K562 (cell line): ENCODE measurements around the gene SLC16A6. TPM values are rescaled to one million over a fixed set of nuclear protein-coding genes. Genes with fewer than 3 reads are reported as not detected.

ENCODE experiments used
- ATAC-seq: fragments of 200-7000 bp; cut with Tn5 transposase; 3 replicates; pipeline ENCODE4 v1.9.1; 2020; ENCODE audit warnings: moderate library complexity
- BruUV-seq: library from RNA; stranded (reverse); fragments of 400-500 nt; replicated peaks from 2 replicates; lab custom pipeline; 2021; lab: Mats Ljungman, UMichigan
- CTCF ChIA-PET: fragments of 300-600 bp; formaldehyde crosslinking; extraction: SDS; loops from one replicate; lab custom pipeline; 2021; ENCODE audit warnings: low intra/inter-chr PET ratio; lab: Yijun Ruan, JAX
- POLR2A ChIA-PET: fragments of 300-600, 350-650 bp; sonication (Branson Sonifier 250); formaldehyde crosslinking; extraction: SDS; loops from one replicate; lab custom pipeline; 2021; ENCODE audit warnings: antibody characterized with exemption, inconsistent platforms; lab: Yijun Ruan, JAX
- DNase-seq, 4 experiments: peaks; one replicate each; pipeline versions ENCODE4 v3.0.0 to v3.0.0-alpha.2; 2011 to 2018; ENCODE audit warnings: low spot score in 3 of 4, mixed read lengths in 3 of 4; ENCODE audit errors: extremely low read depth in 1 of 4
- FAIRE-seq: peaks from 2 replicates; lab custom pipeline; 2011; peaks lifted over from hg19 to GRCh38; lab: Jason Lieb, UNC
- H2AFZ ChIP-seq: 2 replicates; pipeline ENCODE4 v1.6.0; 2011; ENCODE audit warnings: low read depth, low read length, control low read depth, inconsistent platforms
- H3K27ac ChIP-seq: fragments of 200-600 bp; 3 replicates; pipeline ENCODE4 v1.8.0; 2011; ENCODE audit warnings: low read depth, mild to moderate bottlenecking, control low read depth, inconsistent platforms, low read length, moderate library complexity, mixed read lengths; ENCODE audit errors: extremely low read depth
- H3K27me3 ChIP-seq, 2 experiments: fragments of 300-600 bp in 1 of 2; 2 replicates in 1 of 2; 3 replicates in 1 of 2; pipeline versions ENCODE4 v1.6.0 to v1.8.0; 2011; ENCODE audit warnings: inconsistent platforms in 2 of 2, low read length in 2 of 2, mild to moderate bottlenecking in 1 of 2, mixed read lengths in 1 of 2, moderate library complexity in 1 of 2; ENCODE audit not compliant: control insufficient read depth in 2 of 2, insufficient read depth in 2 of 2
- H3K36me3 ChIP-seq: fragments of 300-600 bp; 3 replicates; pipeline ENCODE4 v1.8.0; 2011; ENCODE audit warnings: mild to moderate bottlenecking, low read length, inconsistent platforms; ENCODE audit not compliant: control insufficient read depth, insufficient read depth
- H3K4me1 ChIP-seq, 2 experiments: fragments of 200-600 bp in 1 of 2; replicated peaks in 1 of 2; 2 replicates in 1 of 2; 3 replicates in 1 of 2; pipeline versions ENCODE4 v1.5.1 to v1.8.0; 2011; ENCODE audit warnings: inconsistent platforms in 2 of 2, low read length in 2 of 2, mild to moderate bottlenecking in 1 of 2, mixed read lengths in 1 of 2, moderate library complexity in 1 of 2; ENCODE audit not compliant: control insufficient read depth in 2 of 2, insufficient read depth in 2 of 2
- H3K4me2 ChIP-seq: 2 replicates; pipeline ENCODE4 v1.6.1; 2011; ENCODE audit warnings: low read length, control low read depth, inconsistent platforms, mixed read lengths; ENCODE audit not compliant: insufficient read depth
- H3K4me3 ChIP-seq: fragments of 200-600 bp; sonication (generic), shearing (Covaris generic); 2 replicates; pipeline ENCODE4 v1.5.1; 2016; ENCODE audit warnings: control low read depth, inconsistent platforms
- H3K79me2 ChIP-seq: fragments of 200-600 bp; 3 replicates; pipeline ENCODE4 v1.8.0; 2011; ENCODE audit warnings: low read length, inconsistent platforms; ENCODE audit not compliant: control insufficient read depth, insufficient read depth
- H3K9ac ChIP-seq, 2 experiments: 2 replicates each; pipeline versions ENCODE4 v1.6.0 to v1.6.1; 2011; ENCODE audit warnings: low read depth in 2 of 2, low read length in 2 of 2, control low read depth in 1 of 2, inconsistent platforms in 1 of 2, mild to moderate bottlenecking in 1 of 2, mixed read lengths in 1 of 2; ENCODE audit not compliant: insufficient read depth in 1 of 2
- H3K9me1 ChIP-seq: one replicate; pipeline ENCODE4 v1.6.0; 2011; ENCODE audit warnings: inconsistent platforms, mild to moderate bottlenecking, low read length, moderate library complexity; ENCODE audit not compliant: control insufficient read depth, insufficient read depth
- H3K9me3 ChIP-seq: replicated peaks from 2 replicates; pipeline ENCODE4 v1.5.1; 2011; ENCODE audit warnings: low read depth, low read length, inconsistent platforms; ENCODE audit not compliant: control insufficient read depth, insufficient read depth
- H4K20me1 ChIP-seq: replicated peaks from 2 replicates; pipeline ENCODE4 v1.6.1; 2011; ENCODE audit warnings: low read length, inconsistent platforms, mixed read lengths; ENCODE audit not compliant: control insufficient read depth, insufficient read depth
- BRCA1 ChIP-seq, 2 experiments: fragments of 450-650 bp in 1 of 2; sonication (generic) in 1 of 2; formaldehyde crosslinking in 1 of 2; IDR thresholded peaks; 2 replicates each; pipeline versions ENCODE4 v1.5.0 to v1.6.1; 2017 to 2020; ENCODE audit warnings: mild to moderate bottlenecking in 1 of 2, missing genetic modification reagents in 1 of 2
- CEBPG ChIP-seq, 3 experiments: fragments of 200-800 bp in 1 of 3; sonication (Bioruptor generic) in 1 of 3; sonication (generic) in 1 of 3; formaldehyde crosslinking in 1 of 3; IDR thresholded peaks in 2 of 3; conservative IDR thresholded peaks in 1 of 3; 2 replicates each; pipeline versions ENCODE4 v1.6.1 to v1.8.0; 2016 to 2022; ENCODE audit warnings: missing compliant biosample characterization in 2 of 3, missing genetic modification characterization in 2 of 3, mild to moderate bottlenecking in 1 of 3, missing genetic modification reagents in 1 of 3
- ELK1 ChIP-seq: sonication (generic); formaldehyde crosslinking; IDR thresholded peaks from 2 replicates; pipeline ENCODE4 v1.8.1; 2022; ENCODE audit warnings: missing genetic modification reagents
- MAFK ChIP-seq: IDR thresholded peaks from 2 replicates; pipeline ENCODE4 v1.6.1; 2011; ENCODE audit warnings: low read length, improper control_type of control experiment
- MYC ChIP-seq, 2 experiments: fragments of 250-450 bp in 1 of 2; sonication (Bioruptor Pico) in 1 of 2; IDR thresholded peaks; 2 replicates each; pipeline versions ENCODE4 v1.5.1 to v1.6.1; 2012 to 2021; ENCODE audit warnings: low read depth in 2 of 2, borderline replicate concordance in 1 of 2, improper control_type of control experiment in 1 of 2, low read length in 1 of 2, mild to moderate bottlenecking in 1 of 2, moderate library complexity in 1 of 2
- NFXL1 ChIP-seq: fragments of 450-650 bp; formaldehyde crosslinking; IDR thresholded peaks from 2 replicates; pipeline ENCODE4 v1.4.0; 2021; ENCODE audit warnings: mild to moderate bottlenecking
- NUFIP1 ChIP-seq: fragments of 450-650 bp; IDR thresholded peaks from 2 replicates; pipeline ENCODE4 v1.6.1; 2018; ENCODE audit not compliant: partially characterized antibody
- PRDM10 ChIP-seq: fragments of 450-650 bp; IDR thresholded peaks from 2 replicates; pipeline ENCODE4 v1.6.1; 2018; ENCODE audit not compliant: partially characterized antibody
- PTRF ChIP-seq: fragments of 450-650 bp; IDR thresholded peaks from 2 replicates; pipeline ENCODE4 v1.6.1; 2016; ENCODE audit warnings: mild to moderate bottlenecking, missing genetic modification characterization, missing compliant biosample characterization
- SETDB1 ChIP-seq: IDR thresholded peaks from one replicate; pipeline ENCODE4 v1.6.1; 2012; ENCODE audit warnings: low read length, control low read depth, inconsistent platforms
- THRA ChIP-seq: fragments of 450-650 bp; IDR thresholded peaks from 2 replicates; pipeline ENCODE4 v1.6.1; 2017; ENCODE audit warnings: mild to moderate bottlenecking, moderate library complexity
- ZNF354B ChIP-seq: fragments of 250-450 bp; sonication (Bioruptor Pico); IDR thresholded peaks from 2 replicates; pipeline ENCODE4 v1.4.0; 2020
- ZNF75A ChIP-seq: fragments of 450-650 bp; formaldehyde crosslinking; IDR thresholded peaks from 2 replicates; pipeline ENCODE4 v1.4.0; 2020; ENCODE audit warnings: mild to moderate bottlenecking
- WGBS: fragments of 100-300 bp; shearing (Covaris generic); methylation state at CpG from one replicate; pipeline ENCODE4 v1.1.6; 2016; ENCODE audit warnings: low coverage, mixed read lengths; ENCODE audit not compliant: insufficient coverage; ENCODE audit errors: missing lambda C conversion rate; 5-methylcytosine and 5-hydroxymethylcytosine counted together
- in situ Hi-C: fragments of 300-500 bp; cut with MboI; formaldehyde crosslinking; loops from 4 replicates; pipeline ENCODE4 v1.15.0; 2018; ENCODE audit warnings: inconsistent platforms, mixed read lengths
- intact Hi-C: fragments of 100-400 bp; cut with micrococcal nuclease; formaldehyde crosslinking; loops from 2 replicates; pipeline ENCODE4 v1.14.2; 2022
- polyA plus RNA-seq, 8 experiments: library from polyadenylated mRNA; depleted of rRNA in 4 of 8; stranded (reverse) in 5 of 8; unstranded in 3 of 8; fragments of >200 nt; fragmentation: Nextera tagmentation in 2 of 8; fragmentation: Illumina TruSeq in 1 of 8; extraction: Ambion mirVana in 2 of 8; extraction: Trizol in 1 of 8; gene quantifications; 2 replicates each; pipeline versions ENCODE4 v1.2.1 to v1.2.3, GENCODE V29; 2011 to 2014; ENCODE audit warnings: inconsistent platforms in 1 of 8, missing spikeins in 1 of 8
- total RNA-seq, 7 experiments: library from RNA; depleted of rRNA in 6 of 7; stranded (reverse); fragments of >200 nt in 6 of 7; fragmentation: Illumina TruSeq in 2 of 7; extraction: Trizol in 2 of 7; gene quantifications; 2 replicates each; pipeline versions ENCODE4 v1.2.1 to v1.2.3, GENCODE V29; 2011 to 2021; ENCODE audit warnings: low replicate concordance in 1 of 7

Gene SLC16A6
- total and polyA plus RNA-seq, 9 of the 15 experiments (the other 6 are each of a cell fraction or from before 2014, with no cell fraction given) = 0.05 to 0.31 (median 0.15) TPM

- in situ Hi-C loops = no loop called here
- CTCF ChIA-PET = no interaction called here
- Histone ChIP-seq H3K79me2 (no peaks in the 10 kb centered on the region), H3K4me1 (no peaks in the 10 kb centered on the region), H3K36me3 (no peaks in the 10 kb centered on the region), H3K9me3 (no peaks in the 10 kb centered on the region; the same call in 1 of the 2 replicates), H3K27me3 (peaks cover 0 to 38% of the 10 kb centered on the region in 2 experiments; a peak in 3 of 5 replicates), H3K4me3 (no peak overlapping the region), H3K27ac (no peak overlapping the region), H3K4me2 (no peak overlapping the region), H3K9me1 (no peaks in the 10 kb centered on the region), H2AFZ (no peak overlapping the region), H3K9ac (no peak overlapping the region), H4K20me1 (no peaks in the 10 kb centered on the region)
- BruUV-seq = no TSS peak
- ATAC-seq = no peak
- no peak for FAIRE-seq
- 0% methylated on average over 4 of the region's 5 CpGs for WGBS
- DNase-seq = no peak
- POLR2A ChIA-PET = no interaction called here
- TF ChIP-seq PTRF (tag) (no peak), PRDM10 (no peak), ZNF75A (no peak), ELK1 (CRISPR knock-in tag) (no peak), MYC (IDR thresholded peaks at IDR 0.05; ENCODE audit: low read depth, low read length) (no peak), MYC (CRISPR knock-in tag; IDR thresholded peaks at IDR 0.05; ENCODE audit: borderline replicate concordance, low read depth) (no peak), CEBPG (CRISPR knock-in tag; IDR thresholded peaks at IDR 0.05) (no peak), CEBPG (tag; conservative IDR thresholded peaks at IDR 0.05 in 1 of 2, IDR thresholded peaks at IDR 0.05 in 1 of 2) (no peak), MAFK (no peak), NUFIP1 (no peak), BRCA1 (IDR thresholded peaks at IDR 0.05) (no peak), BRCA1 (CRISPR knock-in tag; IDR thresholded peaks at IDR 0.05) (no peak), NFXL1 (CRISPR knock-in tag) (no peak), SETDB1 (no peak), THRA (no peak), ZNF354B (no peak)
- intact Hi-C loops = no loop called here
Measured at GRCh38 chr17:68326681-68327080, 35.8 kb upstream of the SLC16A6 start.
